SK-N-SH (cell line): ENCODE data around the gene PTPN14.

Experiments used
- CTCF ChIP-seq: fragments of 200-600 bp; sonication (generic); IDR thresholded peaks from 2 replicates; pipeline ENCODE4 v1.6.1; 2017; ENCODE audit warnings: antibody characterized with exemption, mild to moderate bottlenecking, moderate library complexity
- ELF1 ChIP-seq: IDR thresholded peaks from 2 replicates; pipeline ENCODE4 v1.4.0; 2012
- EZH2phosphoT487 ChIP-seq: fragments of 200-600 bp; sonication (generic); IDR thresholded peaks from 2 replicates; pipeline ENCODE4 v1.6.1; 2017; ENCODE audit warnings: low read depth, mixed run types, mild to moderate bottlenecking, antibody characterized with exemption, moderate library complexity, borderline replicate concordance
- FOSL2 ChIP-seq: IDR thresholded peaks from 2 replicates; pipeline ENCODE4 v1.4.0; 2012; ENCODE audit warnings: low read depth, mild to moderate bottlenecking, moderate library complexity, borderline replicate concordance
- JUND ChIP-seq: IDR thresholded peaks from 2 replicates; pipeline ENCODE4 v1.4.0; 2012
- MEF2A ChIP-seq: IDR thresholded peaks from 2 replicates; pipeline ENCODE4 v1.4.0; 2012; ENCODE audit warnings: low read depth, borderline replicate concordance
- POLR2AphosphoS5 ChIP-seq: IDR thresholded peaks from 2 replicates; pipeline ENCODE4 v1.6.1; 2012; ENCODE audit warnings: low read depth, low read length
- SMC3 ChIP-seq: IDR thresholded peaks from 2 replicates; pipeline ENCODE4 v1.6.1; 2012; ENCODE audit warnings: low read depth, low read length, improper control_type of control experiment
- USF2 ChIP-seq: fragments of 150-350 bp; IDR thresholded peaks from 2 replicates; pipeline ENCODE4 v1.6.1; 2017; ENCODE audit warnings: antibody characterized with exemption, low read length, low read depth, borderline replicate concordance
- YY1 ChIP-seq: IDR thresholded peaks from 2 replicates; pipeline ENCODE4 v1.4.0; 2012; ENCODE audit warnings: low read depth, mild to moderate bottlenecking
- TF ChIP-seq, protein P1 (sequence below): IDR thresholded peaks from 2 replicates; pipeline ENCODE4 v1.4.0; 2012; ENCODE audit warnings: low read depth

DNA sequence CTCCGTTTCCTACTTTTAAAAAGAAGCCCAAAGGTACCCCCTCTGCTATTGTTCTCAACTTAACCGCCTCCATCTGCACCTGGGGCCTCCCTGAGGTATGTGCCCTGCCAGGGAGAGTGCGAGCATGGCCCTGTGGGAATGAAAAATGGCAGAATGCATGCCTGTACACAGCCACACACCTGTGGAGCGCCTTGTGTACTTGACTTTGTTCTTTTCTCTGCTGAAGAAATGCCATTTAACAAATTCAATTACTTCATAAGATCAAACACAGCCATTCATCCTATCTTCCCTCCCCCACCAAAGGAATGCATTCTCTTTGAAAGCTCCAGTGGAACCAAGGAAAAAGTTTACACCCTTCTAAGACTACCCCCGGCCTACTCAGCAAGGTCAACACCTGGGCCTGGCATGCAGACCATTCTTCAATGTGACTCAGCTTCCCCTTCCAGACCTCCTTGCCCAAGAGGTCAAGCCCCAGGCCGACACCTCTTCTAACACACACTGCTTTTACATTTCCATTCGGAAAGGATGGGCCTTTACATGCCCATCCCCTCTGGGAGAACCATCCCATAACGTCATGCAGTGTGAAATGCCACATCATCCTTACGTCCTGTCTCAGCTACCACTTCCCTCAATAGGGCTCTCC, 146.7 kb downstream of the PTPN14 start:
- TF ChIP-seq MEF2A (no peak), CTCF (no peak), JUND (no peak), USF2 (no peak), ELF1 (no peak), YY1 (no peak), EZH2phosphoT487 (no peak), FOSL2 (no peak), POLR2AphosphoS5 (no peak), SMC3 (no peak)
- TF ChIP-seq, protein P1, sequence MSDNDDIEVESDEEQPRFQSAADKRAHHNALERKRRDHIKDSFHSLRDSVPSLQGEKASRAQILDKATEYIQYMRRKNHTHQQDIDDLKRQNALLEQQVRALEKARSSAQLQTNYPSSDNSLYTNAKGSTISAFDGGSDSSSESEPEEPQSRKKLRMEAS: no peak
